ENCODE data around the gene ARHGAP19.
"Not testable (repeated sequence)": the region's sequence is repeated elsewhere in the genome, so short reads cannot be mapped to it uniquely, and the experiment has no call there.

The ARHGAP19 gene

GRCh38 chr10:97290576-97291356 lies 1.7 kb downstream of the ARHGAP19 start:
- Histone ChIP-seq H3K4me3 (ENCODE audit: low read length in 2 of 2) (peak overlapping the region in 1 of 2 donors; percentile 69), H3K36me3 (replicated peaks in 1 of 2; ENCODE audit: control insufficient read depth in 2 of 2, insufficient read depth in 2 of 2, low read length in 2 of 2) (peaks cover 0 to 21% of the 10 kb centered on the region in 2 donors)
- H3K79me1 ChIP-seq (ENCODE audit: low read depth, low read length); H2BK15ac ChIP-seq (ENCODE audit: low read length); H3K27me3 ChIP-seq (ENCODE audit: control insufficient read depth in 3 of 3, insufficient read depth in 3 of 3, low read depth in 1 of 3, low read length in 3 of 3); H3K9me3 ChIP-seq (replicated peaks in 1 of 2; ENCODE audit: control insufficient read depth in 2 of 2, insufficient read depth in 1 of 2, low read depth in 1 of 2, low read length in 2 of 2); H4K91ac ChIP-seq (ENCODE audit: low read depth, low read length, poor library complexity); H3K23ac ChIP-seq (ENCODE audit: low read depth, low read length, poor library complexity); H3K4me1 ChIP-seq (ENCODE audit: control insufficient read depth in 2 of 2, insufficient read depth in 1 of 2, low read depth in 1 of 2, low read length in 2 of 2); H3K4ac ChIP-seq (ENCODE audit: low read length); H4K8ac ChIP-seq (ENCODE audit: low read depth, low read length); H2AFZ ChIP-seq (ENCODE audit: low read length); H3K18ac ChIP-seq (ENCODE audit: low read length); H3K4me2 ChIP-seq (ENCODE audit: insufficient read depth, low read length, poor library complexity, severe bottlenecking); H2BK12ac ChIP-seq (ENCODE audit: low read length); DNase-seq (ENCODE audit: low spot score); H2BK120ac ChIP-seq (ENCODE audit: low read depth, low read length); H3K9ac ChIP-seq (ENCODE audit: low read depth, low read length, poor library complexity); H3K27ac ChIP-seq (replicated peaks; ENCODE audit: low read length); H2AK5ac ChIP-seq (ENCODE audit: low read depth, low read length); H2BK5ac ChIP-seq (ENCODE audit: low read length); H3K14ac ChIP-seq (ENCODE audit: low read length): not testable (repeated sequence)
- no CpG with 5 or more reads among the region's 17 CpGs for WGBS, 2 donors (ENCODE audit: extremely low coverage in 2 of 2, insufficient read length in 2 of 2, insufficient replicate concordance in 1 of 2)

DNA sequence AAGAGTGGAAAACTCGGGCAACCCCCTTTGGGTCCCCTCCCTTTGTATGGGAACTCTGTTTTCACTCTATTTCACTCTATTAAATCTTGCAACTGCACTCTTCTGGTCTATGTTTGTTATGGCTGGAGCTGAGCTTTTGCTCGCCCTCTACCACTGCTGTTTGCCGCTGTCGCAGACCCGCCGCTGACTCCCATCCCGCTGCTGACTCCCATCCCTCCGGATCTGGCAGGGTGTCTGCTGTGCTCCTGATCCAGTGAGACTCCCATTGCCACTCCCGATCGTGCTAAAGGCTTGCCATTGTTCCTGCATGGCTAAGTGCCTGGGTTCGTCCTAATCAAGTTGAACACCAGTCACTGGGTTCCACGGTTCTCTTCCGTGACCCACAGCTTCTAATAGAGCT lies 2.4 kb downstream of the ARHGAP19 start:
- WGBS, 2 donors (ENCODE audit: extremely low coverage in 2 of 2, insufficient read length in 2 of 2, insufficient replicate concordance in 1 of 2), result no CpG with 5 or more reads among the region's 13 CpGs

GRCh38 chr10:97280783-97281182 lies 11.7 kb downstream of the ARHGAP19 start:
- Histone ChIP-seq H2BK120ac (ENCODE audit: low read depth, low read length) (no peak overlapping the region), H3K79me1 (ENCODE audit: low read depth, low read length) (no peaks in the 10 kb centered on the region), H3K27ac (replicated peaks; ENCODE audit: low read length) (no peak overlapping the region), H3K18ac (ENCODE audit: low read length) (no peak overlapping the region), H4K8ac (ENCODE audit: low read depth, low read length) (no peak overlapping the region), H3K14ac (ENCODE audit: low read length) (no peak overlapping the region), H2AFZ (ENCODE audit: low read length) (no peak overlapping the region), H3K23ac (ENCODE audit: low read depth, low read length, poor library complexity) (no peak overlapping the region), H3K9me3 (replicated peaks in 1 of 2; ENCODE audit: control insufficient read depth in 2 of 2, insufficient read depth in 1 of 2, low read depth in 1 of 2, low read length in 2 of 2) (no peaks in the 10 kb centered on the region), H4K91ac (ENCODE audit: low read depth, low read length, poor library complexity) (no peak overlapping the region), H2BK15ac (ENCODE audit: low read length) (no peak overlapping the region), H2AK5ac (ENCODE audit: low read depth, low read length) (no peak overlapping the region), H2BK12ac (ENCODE audit: low read length) (no peak overlapping the region), H3K4me2 (ENCODE audit: insufficient read depth, low read length, poor library complexity, severe bottlenecking) (no peak overlapping the region), H3K4me3 (ENCODE audit: low read length in 2 of 2) (no peak overlapping the region), H3K27me3 (ENCODE audit: control insufficient read depth in 3 of 3, insufficient read depth in 3 of 3, low read depth in 1 of 3, low read length in 3 of 3) (no peaks in the 10 kb centered on the region), H3K4me1 (ENCODE audit: control insufficient read depth in 2 of 2, insufficient read depth in 1 of 2, low read depth in 1 of 2, low read length in 2 of 2) (no peaks in the 10 kb centered on the region), H3K4ac (ENCODE audit: low read length) (no peak overlapping the region), H2BK5ac (ENCODE audit: low read length) (no peak overlapping the region), H3K36me3 (replicated peaks in 1 of 2; ENCODE audit: control insufficient read depth in 2 of 2, insufficient read depth in 2 of 2, low read length in 2 of 2) (no peaks in the 10 kb centered on the region), H3K9ac (ENCODE audit: low read depth, low read length, poor library complexity) (no peak overlapping the region)
- no peak for DNase-seq (ENCODE audit: low spot score)
- WGBS, 2 donors (ENCODE audit: extremely low coverage in 2 of 2, insufficient read length in 2 of 2, insufficient replicate concordance in 1 of 2), result no CpG with 5 or more reads among the region's 3 CpGs

More for the DNA sequence above, 2.4 kb downstream of the ARHGAP19 start:
- not testable (repeated sequence) for H4K91ac ChIP-seq (ENCODE audit: low read depth, low read length, poor library complexity); H2AFZ ChIP-seq (ENCODE audit: low read length); H3K4me3 ChIP-seq (ENCODE audit: low read length in 2 of 2); H4K8ac ChIP-seq (ENCODE audit: low read depth, low read length); H3K9ac ChIP-seq (ENCODE audit: low read depth, low read length, poor library complexity); H2BK15ac ChIP-seq (ENCODE audit: low read length); H2AK5ac ChIP-seq (ENCODE audit: low read depth, low read length); H3K14ac ChIP-seq (ENCODE audit: low read length); H3K4me2 ChIP-seq (ENCODE audit: insufficient read depth, low read length, poor library complexity, severe bottlenecking); H3K9me3 ChIP-seq (replicated peaks in 1 of 2; ENCODE audit: control insufficient read depth in 2 of 2, insufficient read depth in 1 of 2, low read depth in 1 of 2, low read length in 2 of 2); H2BK12ac ChIP-seq (ENCODE audit: low read length); H2BK120ac ChIP-seq (ENCODE audit: low read depth, low read length); H3K18ac ChIP-seq (ENCODE audit: low read length); H3K27ac ChIP-seq (replicated peaks; ENCODE audit: low read length); H3K4ac ChIP-seq (ENCODE audit: low read length); H3K4me1 ChIP-seq (ENCODE audit: control insufficient read depth in 2 of 2, insufficient read depth in 1 of 2, low read depth in 1 of 2, low read length in 2 of 2); H3K23ac ChIP-seq (ENCODE audit: low read depth, low read length, poor library complexity); H3K27me3 ChIP-seq (ENCODE audit: control insufficient read depth in 3 of 3, insufficient read depth in 3 of 3, low read depth in 1 of 3, low read length in 3 of 3); H3K79me1 ChIP-seq (ENCODE audit: low read depth, low read length); H2BK5ac ChIP-seq (ENCODE audit: low read length); DNase-seq (ENCODE audit: low spot score)
- peaks cover 0 to 21% of the 10 kb centered on the region in 2 donors for H3K36me3 ChIP-seq (replicated peaks in 1 of 2; ENCODE audit: control insufficient read depth in 2 of 2, insufficient read depth in 2 of 2, low read length in 2 of 2)

DNA sequence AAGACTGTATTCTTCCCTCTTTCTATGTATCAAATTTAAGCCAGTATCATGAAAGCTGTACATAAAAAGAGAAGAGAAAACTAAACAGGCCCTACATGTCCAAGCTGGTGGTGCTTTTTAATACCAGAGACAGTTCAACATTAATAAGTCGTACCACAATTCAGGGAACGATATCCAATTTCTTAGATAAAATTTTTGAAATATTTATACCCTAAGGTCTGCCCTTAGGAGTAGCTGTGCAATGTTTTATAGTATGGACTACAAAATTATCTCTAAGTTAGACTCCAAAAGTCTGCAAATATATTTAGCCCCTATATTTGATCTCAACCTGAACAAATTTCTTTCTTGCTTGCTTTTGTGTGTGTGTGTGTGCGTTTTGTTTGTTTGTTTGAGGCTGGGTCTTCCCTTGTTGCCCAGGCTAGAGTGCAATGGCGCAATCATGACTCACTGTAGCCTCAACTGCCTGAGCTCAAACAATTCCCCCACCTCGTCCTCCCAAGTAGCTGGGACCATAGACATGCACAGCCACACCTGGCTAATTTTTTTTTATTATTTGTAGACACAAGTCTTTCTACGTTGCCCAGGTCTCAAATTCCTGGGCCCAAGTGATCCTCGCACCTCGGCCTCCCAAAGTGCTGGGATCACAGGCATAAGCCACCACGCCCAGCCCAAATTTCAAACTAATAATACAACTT lies 13.2 kb downstream of the ARHGAP19 start:
- WGBS, 2 donors (ENCODE audit: extremely low coverage in 2 of 2, insufficient read length in 2 of 2, insufficient replicate concordance in 1 of 2), result no CpG with 5 or more reads among the region's 9 CpGs
- no peak overlapping the region for H2BK120ac ChIP-seq (ENCODE audit: low read depth, low read length)
- H3K27me3 ChIP-seq (ENCODE audit: control insufficient read depth in 3 of 3, insufficient read depth in 3 of 3, low read depth in 1 of 3, low read length in 3 of 3), result no peaks in the 10 kb centered on the region
- H3K79me1 ChIP-seq (ENCODE audit: low read depth, low read length), result no peaks in the 10 kb centered on the region
- no peak for DNase-seq (ENCODE audit: low spot score)
- H2BK15ac ChIP-seq (ENCODE audit: low read length), result no peak overlapping the region
- no peak overlapping the region for H2AFZ ChIP-seq (ENCODE audit: low read length)
- H3K4me2 ChIP-seq (ENCODE audit: insufficient read depth, low read length, poor library complexity, severe bottlenecking), result no peak overlapping the region
- no peak overlapping the region for H3K4me3 ChIP-seq (ENCODE audit: low read length in 2 of 2)
- H4K8ac ChIP-seq (ENCODE audit: low read depth, low read length), result no peak overlapping the region
- no peak overlapping the region for H4K91ac ChIP-seq (ENCODE audit: low read depth, low read length, poor library complexity)
- H3K23ac ChIP-seq (ENCODE audit: low read depth, low read length, poor library complexity), result no peak overlapping the region
- H3K4ac ChIP-seq (ENCODE audit: low read length), result no peak overlapping the region
- no peak overlapping the region for H3K27ac ChIP-seq (replicated peaks; ENCODE audit: low read length)
- no peak overlapping the region for H2BK5ac ChIP-seq (ENCODE audit: low read length)
- H3K9me3 ChIP-seq (replicated peaks in 1 of 2; ENCODE audit: control insufficient read depth in 2 of 2, insufficient read depth in 1 of 2, low read depth in 1 of 2, low read length in 2 of 2), result no peaks in the 10 kb centered on the region
- H3K9ac ChIP-seq (ENCODE audit: low read depth, low read length, poor library complexity), result no peak overlapping the region
- no peak overlapping the region for H3K14ac ChIP-seq (ENCODE audit: low read length)
- H3K36me3 ChIP-seq (replicated peaks in 1 of 2; ENCODE audit: control insufficient read depth in 2 of 2, insufficient read depth in 2 of 2, low read length in 2 of 2), result no peaks in the 10 kb centered on the region
- H3K4me1 ChIP-seq (ENCODE audit: control insufficient read depth in 2 of 2, insufficient read depth in 1 of 2, low read depth in 1 of 2, low read length in 2 of 2), result no peaks in the 10 kb centered on the region
- no peak overlapping the region for H3K18ac ChIP-seq (ENCODE audit: low read length)
- no peak overlapping the region for H2BK12ac ChIP-seq (ENCODE audit: low read length)
- no peak overlapping the region for H2AK5ac ChIP-seq (ENCODE audit: low read depth, low read length)

Data from neuronal stem cell (in vitro differentiated cells).